H9 (cell line): ENCODE measurements around the gene ZNF365. TPM values are rescaled to one million over a fixed set of nuclear protein-coding genes. Genes with fewer than 3 reads are reported as not detected.

Experiments
- DNase-seq: peaks from one replicate; pipeline ENCODE4 v3.0.0-alpha.2; 2017
- H2AFZ ChIP-seq: one replicate; pipeline ENCODE4 v1.6.1; 2013; ENCODE audit warnings: mild to moderate bottlenecking, low read length, control low read depth, moderate library complexity
- H2AK5ac ChIP-seq: 2 replicates; pipeline ENCODE4 v1.6.1; 2013; ENCODE audit warnings: low read length, control low read depth, mixed read lengths; ENCODE audit not compliant: insufficient read length
- H2BK120ac ChIP-seq: one replicate; pipeline ENCODE4 v1.6.1; 2013; ENCODE audit warnings: low read depth, mild to moderate bottlenecking, low read length, control low read depth, inconsistent platforms; ENCODE audit not compliant: poor library complexity, severe bottlenecking
- H2BK12ac ChIP-seq: 2 replicates; pipeline ENCODE4 v1.6.1; 2013; ENCODE audit warnings: low read length, control low read depth, mixed read lengths, low read depth; ENCODE audit not compliant: insufficient read length
- H2BK15ac ChIP-seq: 2 replicates; pipeline ENCODE4 v1.6.1; 2013; ENCODE audit warnings: low read depth, low read length, control low read depth
- H2BK20ac ChIP-seq: one replicate; pipeline ENCODE4 v1.6.1; 2013; ENCODE audit warnings: low read depth, mild to moderate bottlenecking, low read length, control low read depth, inconsistent platforms; ENCODE audit not compliant: poor library complexity, severe bottlenecking
- H2BK5ac ChIP-seq: 2 replicates; pipeline ENCODE4 v1.6.1; 2013; ENCODE audit warnings: low read length, control low read depth, mixed read lengths; ENCODE audit not compliant: insufficient read length
- H3K14ac ChIP-seq: 2 replicates; pipeline ENCODE4 v1.6.1; 2013; ENCODE audit warnings: low read length, control low read depth; ENCODE audit not compliant: insufficient read depth
- H3K18ac ChIP-seq: 2 replicates; pipeline ENCODE4 v1.6.1; 2013; ENCODE audit warnings: low read depth, mild to moderate bottlenecking, mixed read lengths, low read length, control low read depth; ENCODE audit not compliant: insufficient read length
- H3K23ac ChIP-seq: 2 replicates; pipeline ENCODE4 v1.6.1; 2013; ENCODE audit warnings: low read length, control low read depth, mixed read lengths, low read depth; ENCODE audit not compliant: insufficient read length
- H3K23me2 ChIP-seq: 2 replicates; pipeline ENCODE4 v1.6.1; 2013; ENCODE audit warnings: low read depth, mild to moderate bottlenecking, mixed read lengths, low read length, control low read depth; ENCODE audit not compliant: insufficient read length, poor library complexity, severe bottlenecking
- H3K27ac ChIP-seq: 2 replicates; pipeline ENCODE4 v1.5.1; 2013; ENCODE audit warnings: low read length, control low read depth, mixed read lengths, low read depth; ENCODE audit not compliant: insufficient read length
- H3K27me3 ChIP-seq: 2 replicates; pipeline ENCODE4 v1.6.1; 2013; ENCODE audit warnings: low read length, control low read depth, inconsistent platforms; ENCODE audit not compliant: insufficient read depth
- H3K4ac ChIP-seq: 2 replicates; pipeline ENCODE4 v1.6.1; 2013; ENCODE audit warnings: low read depth, mild to moderate bottlenecking, control low read depth, inconsistent platforms, low read length, moderate library complexity
- H3K4me1 ChIP-seq: 2 replicates; pipeline ENCODE4 v1.6.1; 2013; ENCODE audit warnings: low read length, control low read depth, inconsistent platforms; ENCODE audit not compliant: insufficient read depth
- H3K4me2 ChIP-seq: 2 replicates; pipeline ENCODE4 v1.6.1; 2013; ENCODE audit warnings: low read length, control low read depth, mixed read lengths; ENCODE audit not compliant: insufficient read length, insufficient read depth
- H3K56ac ChIP-seq: 2 replicates; pipeline ENCODE4 v1.6.1; 2013; ENCODE audit warnings: low read depth, mild to moderate bottlenecking, mixed read lengths, low read length, control low read depth; ENCODE audit not compliant: insufficient read length
- H3K79me1 ChIP-seq: 2 replicates; pipeline ENCODE4 v1.6.1; 2013; ENCODE audit warnings: low read depth, mild to moderate bottlenecking, moderate library complexity, low read length, control low read depth, inconsistent platforms; ENCODE audit not compliant: insufficient read depth, poor library complexity, severe bottlenecking
- H3K79me2 ChIP-seq: 2 replicates; pipeline ENCODE4 v1.6.1; 2013; ENCODE audit warnings: low read length, control low read depth, inconsistent platforms; ENCODE audit not compliant: insufficient read depth
- H3K9ac ChIP-seq: 2 replicates; pipeline ENCODE4 v1.6.1; 2013; ENCODE audit warnings: low read length, control low read depth, mixed read lengths; ENCODE audit not compliant: insufficient read length; ENCODE audit errors: extremely low read depth
- H3K9me3 ChIP-seq: one replicate; pipeline ENCODE4 v1.6.1; 2013; ENCODE audit warnings: low read depth, low read length, inconsistent platforms; ENCODE audit not compliant: control insufficient read depth
- H3T11ph ChIP-seq: one replicate; pipeline ENCODE4 v1.6.1; 2013; ENCODE audit warnings: mild to moderate bottlenecking, low read length, control low read depth, inconsistent platforms
- H4K20me1 ChIP-seq: one replicate; pipeline ENCODE4 v1.6.1; 2013; ENCODE audit not compliant: control insufficient read depth, insufficient read length, insufficient read depth
- H4K5ac ChIP-seq: 2 replicates; pipeline ENCODE4 v1.6.1; 2013; ENCODE audit warnings: low read depth, mild to moderate bottlenecking, mixed read lengths, low read length, control low read depth; ENCODE audit not compliant: insufficient read length
- H4K8ac ChIP-seq: replicated peaks from 2 replicates; pipeline ENCODE4 v1.6.1; 2013; ENCODE audit warnings: low read length, control low read depth, mixed read lengths, low read depth; ENCODE audit not compliant: insufficient read length
- H4K91ac ChIP-seq: 2 replicates; pipeline ENCODE4 v1.6.1; 2013; ENCODE audit warnings: low read depth, mild to moderate bottlenecking, moderate library complexity, mixed read lengths, low read length, control low read depth; ENCODE audit not compliant: insufficient read length
- H3K27ac Mint-ChIP-seq, 3 experiments: 2 replicates in 2 of 3; 3 replicates in 1 of 3; pipeline ENCODE4 v1.8.0; 2020 to 2021; ENCODE audit warnings: mixed read lengths in 3 of 3, mild to moderate bottlenecking in 1 of 3, moderate library complexity in 1 of 3
- H3K27me3 Mint-ChIP-seq: 2 replicates; pipeline ENCODE4 v1.8.0; 2021; ENCODE audit warnings: low read depth, mild to moderate bottlenecking, moderate library complexity, mixed read lengths
- H3K36me3 Mint-ChIP-seq, 3 experiments: 2 replicates in 2 of 3; 3 replicates in 1 of 3; pipeline ENCODE4 v1.8.0; 2020 to 2021; ENCODE audit warnings: low read depth in 3 of 3, mixed read lengths in 3 of 3; ENCODE audit not compliant: insufficient read depth in 1 of 3
- H3K4me1 Mint-ChIP-seq, 2 experiments: 2 replicates each; pipeline ENCODE4 v1.8.0; 2020; ENCODE audit warnings: mixed read lengths in 2 of 2
- H3K4me3 Mint-ChIP-seq, 2 experiments: 2 replicates in 1 of 2; 3 replicates in 1 of 2; pipeline ENCODE4 v1.8.0; 2020 to 2021; ENCODE audit warnings: mild to moderate bottlenecking in 2 of 2, mixed read lengths in 2 of 2, moderate library complexity in 1 of 2
- H3K9me3 Mint-ChIP-seq, 2 experiments: 2 replicates in 1 of 2; 3 replicates in 1 of 2; pipeline ENCODE4 v1.8.0; 2020; ENCODE audit warnings: mild to moderate bottlenecking in 2 of 2, mixed read lengths in 2 of 2, moderate library complexity in 1 of 2
- WGBS: extraction: QIAGEN DNeasy Blood & Tissue Kit; methylation state at CpG from one replicate; pipeline ENCODE4 v1.1.7; 2013; ENCODE audit warnings: missing lambda C conversion rate, low lambda C conversion rate, mixed read lengths; ENCODE audit not compliant: insufficient read length; ENCODE audit errors: extremely low coverage; 5-methylcytosine and 5-hydroxymethylcytosine counted together
- total RNA-seq: library from RNA; stranded (reverse); gene quantifications from 2 replicates; pipeline ENCODE4 v1.2.1, GENCODE V29; 2021
- TF ChIP-seq, protein P1 (sequence below): fragments of 200-600 bp; sonication (generic); conservative IDR thresholded peaks from 3 replicates; pipeline ENCODE4 v1.8.0; 2021; ENCODE audit warnings: antibody characterized with exemption, mild to moderate bottlenecking

The ZNF365 gene
- total RNA-seq, 1 experiment from 2014 or later: 0.59 TPM

DNA sequence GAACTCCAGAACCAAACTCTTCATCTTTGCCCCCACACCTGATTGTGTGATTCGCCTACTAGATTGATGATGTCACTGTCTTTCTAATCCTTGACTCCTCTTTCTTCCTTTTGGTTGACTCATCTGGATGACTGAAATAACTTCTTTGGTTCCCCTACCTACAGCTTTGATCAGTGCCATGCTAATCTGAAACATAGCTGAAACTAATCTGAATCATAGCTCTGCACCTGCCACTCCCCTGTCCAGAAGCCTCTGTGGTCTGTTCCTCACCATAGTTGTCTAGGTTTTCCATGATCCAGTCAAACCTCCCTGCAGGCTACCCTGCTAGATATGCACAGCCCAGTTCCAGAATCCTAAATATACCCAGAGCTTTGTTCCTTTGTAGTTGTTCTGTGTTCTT lies 51.9 kb downstream of the ZNF365 start:
- Mint-ChIP-seq H3K36me3 (peaks cover 0 to 2% (median 0%) of the 10 kb centered on the region in 3 experiments; a peak in 1 of 7 replicates), H3K4me1 (peaks cover 12 to 14% of the 10 kb centered on the region in 2 experiments), H3K9me3 (no peaks in the 10 kb centered on the region; a peak in 1 of 5 replicates), H3K4me3 (no peak overlapping the region), H3K27me3 (peaks cover 88% of the 10 kb centered on the region), H3K27ac (no peak overlapping the region)
- no peak overlapping the region for H2BK120ac ChIP-seq
- H3K23ac ChIP-seq: no peak overlapping the region
- no peak overlapping the region for H3K9ac ChIP-seq
- H3K14ac ChIP-seq: no peak overlapping the region
- no peak overlapping the region for H3K4me2 ChIP-seq
- H2AFZ ChIP-seq: no peak overlapping the region
- no peak overlapping the region for H2BK20ac ChIP-seq
- no peak overlapping the region for H4K91ac ChIP-seq
- H2BK15ac ChIP-seq: no peak overlapping the region
- no peaks in the 10 kb centered on the region for H3K23me2 ChIP-seq
- H3K27me3 ChIP-seq: peaks cover 14% of the 10 kb centered on the region; the same call in 1 of the 2 replicates
- no peak overlapping the region for H3T11ph ChIP-seq
- no peak overlapping the region for H2BK12ac ChIP-seq
- H3K79me1 ChIP-seq: no peaks in the 10 kb centered on the region
- DNase-seq: no peak
- no peak overlapping the region for H2BK5ac ChIP-seq
- TF ChIP-seq, protein P1, sequence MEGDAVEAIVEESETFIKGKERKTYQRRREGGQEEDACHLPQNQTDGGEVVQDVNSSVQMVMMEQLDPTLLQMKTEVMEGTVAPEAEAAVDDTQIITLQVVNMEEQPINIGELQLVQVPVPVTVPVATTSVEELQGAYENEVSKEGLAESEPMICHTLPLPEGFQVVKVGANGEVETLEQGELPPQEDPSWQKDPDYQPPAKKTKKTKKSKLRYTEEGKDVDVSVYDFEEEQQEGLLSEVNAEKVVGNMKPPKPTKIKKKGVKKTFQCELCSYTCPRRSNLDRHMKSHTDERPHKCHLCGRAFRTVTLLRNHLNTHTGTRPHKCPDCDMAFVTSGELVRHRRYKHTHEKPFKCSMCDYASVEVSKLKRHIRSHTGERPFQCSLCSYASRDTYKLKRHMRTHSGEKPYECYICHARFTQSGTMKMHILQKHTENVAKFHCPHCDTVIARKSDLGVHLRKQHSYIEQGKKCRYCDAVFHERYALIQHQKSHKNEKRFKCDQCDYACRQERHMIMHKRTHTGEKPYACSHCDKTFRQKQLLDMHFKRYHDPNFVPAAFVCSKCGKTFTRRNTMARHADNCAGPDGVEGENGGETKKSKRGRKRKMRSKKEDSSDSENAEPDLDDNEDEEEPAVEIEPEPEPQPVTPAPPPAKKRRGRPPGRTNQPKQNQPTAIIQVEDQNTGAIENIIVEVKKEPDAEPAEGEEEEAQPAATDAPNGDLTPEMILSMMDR: no peak
- H3K27ac ChIP-seq: no peak overlapping the region
- no peak overlapping the region for H4K8ac ChIP-seq
- no peaks in the 10 kb centered on the region for H3K79me2 ChIP-seq
- no peaks in the 10 kb centered on the region; the same call in 1 of the 2 replicates for H3K4me1 ChIP-seq
- H2AK5ac ChIP-seq: no peak overlapping the region
- H3K4ac ChIP-seq: no peak overlapping the region
- no peaks in the 10 kb centered on the region for H3K9me3 ChIP-seq
- no peaks in the 10 kb centered on the region for H4K20me1 ChIP-seq
- WGBS: no CpG with 5 or more reads among the region's 1 CpG
- H3K18ac ChIP-seq: no peak overlapping the region
- no peak overlapping the region for H4K5ac ChIP-seq
- H3K56ac ChIP-seq: no peak overlapping the region
